SHP77 treated with DMSO at 0.1 percent for 48 hours (cell line): ENCODE measurements around the gene STRN.
"Not testable (repeated sequence)": the region's sequence is repeated elsewhere in the genome, so short reads cannot be mapped to it uniquely, and the experiment has no call there.

Experiments used
- DNase-seq: peaks from one replicate; lab custom pipeline; 2025; lab: John Stamatoyannopoulos, UW

The STRN gene

DNA sequence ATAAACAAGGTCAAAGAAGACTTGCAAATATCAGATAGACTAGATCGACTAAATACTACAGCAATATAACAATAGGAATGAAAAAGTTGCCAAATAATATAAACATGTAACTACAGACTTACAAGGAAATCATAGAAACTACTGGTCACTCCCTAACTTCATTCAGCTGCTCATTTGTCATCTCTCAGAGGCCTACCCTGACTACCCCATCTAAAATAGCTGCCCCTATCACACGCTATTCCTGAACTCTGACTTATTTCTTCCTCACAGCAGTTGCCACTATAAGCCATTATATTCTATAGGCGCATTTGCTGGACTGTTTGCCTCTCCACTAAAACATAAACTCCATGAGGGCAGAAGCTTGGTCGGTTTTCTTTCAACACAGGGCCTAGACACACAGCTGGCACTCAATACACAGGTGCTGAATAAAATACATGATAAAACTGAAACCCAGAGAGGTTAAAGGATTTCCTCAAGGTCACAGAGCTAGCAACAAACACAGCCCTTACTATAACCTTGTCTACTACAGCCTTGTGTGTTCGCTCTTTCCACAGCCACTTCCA, 1.8 kb downstream of the STRN start:
- no peak for DNase-seq

DNA sequence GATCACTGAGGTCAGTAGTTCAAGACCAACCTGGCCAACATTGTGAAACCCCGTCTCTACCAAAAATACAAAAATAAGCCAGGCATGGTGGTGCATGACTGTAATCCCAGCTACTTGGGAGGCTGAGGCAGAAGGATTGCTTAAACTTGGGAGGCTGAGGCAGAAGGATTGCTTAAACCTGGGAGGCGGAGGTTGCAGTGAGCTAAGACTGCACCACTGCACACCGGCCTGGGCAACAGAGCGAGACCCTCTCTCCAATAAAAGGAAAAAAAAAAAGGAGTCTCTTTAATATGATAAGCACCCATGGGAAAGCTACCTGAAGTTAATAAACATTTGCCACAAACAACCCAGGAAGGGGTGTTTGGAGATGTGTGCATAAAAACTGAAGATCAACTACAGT, 2.6 kb downstream of the STRN start:
- no peak for DNase-seq

DNA sequence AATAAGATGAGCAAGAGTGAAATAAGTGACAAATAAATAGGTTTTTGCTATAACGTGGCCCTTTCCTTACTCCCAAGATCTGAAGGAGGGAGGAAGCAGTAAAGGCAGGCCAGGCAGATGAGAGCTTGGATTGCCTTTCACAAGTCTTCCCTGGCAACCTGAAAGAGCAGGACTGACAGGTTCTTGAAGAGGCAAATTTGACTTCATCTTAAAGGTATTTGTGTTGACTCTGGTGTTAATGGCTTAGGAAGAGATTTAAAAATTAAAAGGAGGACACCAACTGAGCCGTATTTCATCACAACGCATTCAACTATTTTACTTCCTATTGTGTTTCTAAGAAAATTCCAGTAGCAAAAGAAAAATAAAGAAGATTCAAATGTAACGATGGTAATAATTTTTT, 3.2 kb downstream of the STRN start:
- DNase-seq, result no peak

DNA sequence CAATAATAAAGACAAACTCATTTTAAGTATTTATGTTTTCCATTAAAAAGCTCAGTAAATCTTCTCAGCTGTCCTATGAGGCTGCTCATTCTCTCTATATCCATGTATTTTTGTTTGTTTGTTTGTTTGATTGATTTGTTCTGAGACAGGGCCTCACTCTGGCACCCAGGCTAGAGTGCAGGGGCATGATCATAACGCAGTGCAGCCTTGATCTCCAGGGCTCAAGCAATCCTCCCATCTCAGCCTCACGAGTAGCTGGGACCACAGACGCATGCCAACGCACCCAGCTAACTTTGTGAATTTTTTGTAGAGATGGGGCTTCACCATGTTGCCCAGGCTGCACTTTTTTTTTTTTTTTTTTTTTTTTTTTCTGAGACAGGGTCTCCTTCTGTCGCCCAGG, 5.6 kb downstream of the STRN start:
- DNase-seq, result no peak

DNA sequence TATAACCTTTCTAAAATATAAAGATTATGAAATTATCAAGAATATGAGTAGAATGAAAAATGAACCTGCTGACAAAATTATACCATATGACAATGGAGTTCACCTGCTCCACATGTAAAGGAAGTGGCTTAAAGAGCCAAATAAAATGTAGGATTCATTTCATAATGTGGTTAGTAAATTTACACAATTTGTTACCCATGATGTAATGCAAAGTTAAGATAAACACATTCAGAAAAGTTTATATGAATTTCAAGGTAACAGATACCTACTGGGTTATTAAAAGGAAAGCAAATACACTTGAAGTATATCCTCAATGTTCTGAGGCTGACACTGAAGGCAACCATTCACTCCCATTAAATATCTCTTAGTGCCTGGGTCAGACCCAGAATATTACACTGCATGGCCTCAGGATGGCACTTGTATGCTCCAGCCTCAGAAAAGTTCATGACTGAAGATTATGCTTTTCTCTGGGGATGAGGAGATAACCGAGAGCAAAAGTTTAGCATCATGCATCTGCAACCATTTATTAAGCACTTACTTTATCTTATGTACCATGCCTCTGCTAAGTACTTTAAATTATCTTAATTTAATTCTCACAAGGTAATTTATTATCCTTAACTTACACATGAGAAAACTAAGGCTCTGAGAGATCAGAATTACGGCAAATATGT, 6.2 kb downstream of the STRN start:
- no peak for DNase-seq

DNA sequence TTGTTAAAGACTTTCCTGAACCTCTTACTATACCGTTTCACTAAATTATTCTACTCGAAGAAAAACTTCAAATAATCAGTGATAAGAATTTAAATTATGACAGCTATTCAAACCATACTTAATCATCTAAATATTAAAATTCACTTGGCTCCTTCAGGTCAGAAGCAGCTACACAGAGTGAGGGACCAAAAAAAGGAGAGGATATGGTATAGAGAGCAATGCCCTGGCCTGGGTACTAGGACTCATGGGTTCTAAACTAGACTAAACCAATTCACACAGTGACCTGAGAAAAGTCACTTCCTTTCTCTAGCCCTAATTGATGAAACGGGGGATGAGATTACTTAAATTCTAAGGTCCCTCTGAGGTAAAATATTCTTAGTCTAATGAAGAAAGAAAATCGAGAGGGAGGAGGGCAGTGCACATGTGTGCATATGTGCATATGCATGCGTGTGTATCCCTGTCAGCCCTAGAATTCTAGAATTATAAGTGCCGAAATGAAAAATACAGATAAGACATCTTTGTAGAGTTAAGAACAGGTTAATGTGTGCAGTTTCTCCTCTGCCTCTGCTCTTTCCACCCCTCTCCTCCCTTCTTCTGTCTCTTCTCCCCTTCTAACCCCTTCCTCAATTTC, 11.2 kb downstream of the STRN start:
- no peak for DNase-seq

DNA sequence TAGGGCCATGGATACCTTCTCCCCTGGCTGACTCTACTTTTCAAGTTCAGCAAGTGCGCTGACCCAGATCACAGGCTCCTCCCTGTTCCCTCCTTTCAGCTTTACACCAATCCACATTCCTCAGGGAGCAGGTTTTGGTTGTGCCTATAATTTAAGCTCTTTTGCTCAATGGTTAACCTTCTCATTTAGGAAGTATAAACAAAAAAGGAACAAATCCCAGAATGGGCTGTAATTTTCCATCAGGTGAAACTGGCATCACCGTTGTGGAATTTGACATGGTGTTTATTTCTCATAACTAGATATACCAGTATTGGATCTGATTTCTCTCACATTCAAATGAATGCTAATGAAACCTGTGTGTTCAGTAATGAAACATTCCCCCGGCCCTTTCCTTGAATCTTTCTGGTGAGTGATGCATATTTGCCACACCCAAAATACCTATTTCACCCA, 13.6 kb downstream of the STRN start:
- DNase-seq, result no peak

DNA sequence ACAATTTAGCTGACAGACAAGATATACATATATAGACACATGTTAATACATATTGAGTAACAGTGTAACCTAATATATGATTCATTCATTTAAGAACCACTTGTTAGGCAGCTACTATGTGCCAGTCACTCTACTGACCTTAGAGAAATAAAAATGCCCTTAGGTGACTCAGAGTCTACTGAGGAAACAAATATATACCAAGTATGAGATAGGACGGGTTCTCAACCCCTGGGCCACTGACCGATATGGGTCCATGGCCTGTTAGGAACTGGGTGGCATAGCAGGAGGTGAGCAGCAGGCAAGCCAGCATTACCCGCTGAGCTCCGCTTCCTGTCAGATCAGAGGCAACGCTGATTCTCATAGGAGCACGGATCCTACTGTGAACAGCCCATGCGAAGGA, 14.8 kb downstream of the STRN start:
- no peak for DNase-seq

DNA sequence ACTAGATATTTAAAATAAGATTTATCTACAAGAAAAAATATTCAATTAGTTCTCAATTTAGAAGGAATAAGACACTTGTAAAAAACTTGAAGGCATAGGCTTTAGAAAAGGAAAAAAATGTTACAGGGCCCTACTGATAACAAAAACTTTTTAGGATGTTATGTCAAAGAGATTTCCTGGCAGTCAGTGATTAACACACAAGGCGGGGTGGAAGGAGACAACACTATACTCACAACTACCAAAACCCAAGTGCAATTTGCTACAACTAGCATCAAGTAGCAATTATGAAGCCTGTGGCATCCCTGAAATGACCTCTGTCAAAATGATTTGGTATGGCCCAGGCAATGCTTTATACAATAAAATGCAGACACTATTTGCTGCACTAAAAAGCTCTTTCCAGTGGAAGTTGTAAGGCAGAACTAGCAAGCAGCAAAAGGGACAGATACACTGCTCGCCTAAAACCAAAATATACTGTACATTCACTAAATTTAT, 15.3 kb downstream of the STRN start:
- DNase-seq, result no peak

DNA sequence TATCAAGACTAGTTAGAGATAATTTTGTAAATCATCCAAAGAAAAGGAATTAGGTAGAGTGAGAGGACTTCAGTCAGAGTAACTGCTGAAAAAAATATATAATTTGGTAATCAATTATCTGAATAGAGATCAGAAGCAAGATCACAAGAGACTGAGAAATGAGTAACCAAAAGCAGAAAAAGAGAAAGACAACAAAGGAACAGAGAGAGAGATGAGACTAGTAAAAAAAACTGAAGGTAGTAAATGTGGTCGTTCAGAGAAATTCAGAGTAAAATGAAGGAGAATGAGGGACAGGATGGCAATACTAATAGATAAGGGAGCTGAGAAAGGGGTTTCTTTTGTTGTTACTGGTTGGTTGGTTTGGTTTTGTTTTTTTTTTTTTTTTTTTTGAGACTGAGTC, 16.5 kb downstream of the STRN start:
- no peak for DNase-seq

DNA sequence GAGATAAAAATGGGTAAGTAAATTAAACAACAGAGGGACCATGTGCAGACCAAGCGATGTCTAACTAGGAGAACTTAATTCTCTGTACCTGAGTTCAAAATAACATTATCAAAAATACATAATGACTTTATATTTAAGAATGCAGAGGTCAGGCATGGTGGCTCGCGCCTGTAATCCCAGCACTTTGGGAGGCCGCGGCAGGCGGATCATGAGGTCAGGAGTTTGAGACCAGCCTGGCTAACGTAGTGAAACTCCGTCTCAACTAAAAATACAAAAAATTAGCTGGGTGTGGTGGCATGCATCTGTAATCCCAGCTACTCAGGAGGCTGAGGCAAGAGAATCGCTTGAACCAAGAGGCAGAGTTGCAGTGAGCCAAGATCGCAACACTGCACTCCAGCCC, 21.1 kb downstream of the STRN start:
- DNase-seq, result not testable (repeated sequence)

DNA sequence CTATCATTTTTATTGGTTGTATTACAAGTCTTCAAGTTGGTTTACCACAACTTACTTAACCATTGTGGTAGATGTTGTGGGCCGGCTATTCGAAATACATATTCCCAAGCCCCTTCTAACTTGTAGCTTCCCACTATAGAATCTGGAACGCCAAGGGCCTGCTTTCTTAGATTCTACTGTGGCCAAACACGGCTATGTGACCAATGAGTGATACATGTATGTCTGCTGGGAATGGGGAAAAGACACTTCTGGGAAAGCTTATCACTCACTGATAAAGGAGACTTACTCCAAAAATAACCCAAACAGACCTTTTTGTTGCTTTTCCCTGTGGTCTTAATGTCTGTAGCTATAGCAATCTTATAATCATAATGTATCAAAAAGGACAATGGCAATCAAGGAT, 24.5 kb downstream of the STRN start:
- no peak for DNase-seq

DNA sequence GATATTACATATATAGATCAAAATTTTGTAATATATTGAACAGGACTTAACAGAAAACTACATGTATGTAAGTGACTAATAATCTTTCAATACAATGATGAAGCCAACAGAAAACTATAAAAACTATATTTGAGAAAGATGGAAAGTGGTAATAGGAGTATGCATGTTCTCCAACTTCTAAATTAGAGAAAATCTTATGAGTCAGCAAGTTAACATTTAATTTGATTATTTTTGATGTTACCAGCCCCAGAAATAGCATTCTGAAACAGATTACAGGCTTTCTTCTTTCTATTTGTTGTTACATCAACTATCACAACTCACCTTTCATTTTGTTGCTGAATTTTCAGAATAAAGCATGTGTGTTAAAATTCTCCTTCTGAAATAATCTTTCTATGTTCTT, 29.8 kb downstream of the STRN start:
- DNase-seq, result not testable (repeated sequence)

DNA sequence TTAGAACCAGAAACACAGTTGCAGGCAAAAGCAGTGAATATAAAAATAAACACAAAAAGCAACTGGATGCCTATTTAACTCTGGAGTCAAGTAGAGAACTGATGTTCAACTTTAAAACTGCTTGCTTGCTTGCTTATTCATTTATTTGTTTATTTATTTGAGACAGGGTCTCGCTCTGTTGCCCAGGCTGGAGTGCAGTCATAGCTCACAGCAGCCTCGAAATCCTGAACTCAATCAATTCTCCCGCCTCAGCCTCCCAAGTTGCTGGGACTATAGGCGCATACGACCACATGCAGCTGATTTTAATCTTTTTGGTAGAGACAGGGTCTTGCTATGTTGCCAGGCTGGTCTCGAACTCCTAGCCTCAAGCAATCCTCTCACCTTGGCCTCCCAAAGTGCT, 34.6 kb downstream of the STRN start:
- not testable (repeated sequence) for DNase-seq

DNA sequence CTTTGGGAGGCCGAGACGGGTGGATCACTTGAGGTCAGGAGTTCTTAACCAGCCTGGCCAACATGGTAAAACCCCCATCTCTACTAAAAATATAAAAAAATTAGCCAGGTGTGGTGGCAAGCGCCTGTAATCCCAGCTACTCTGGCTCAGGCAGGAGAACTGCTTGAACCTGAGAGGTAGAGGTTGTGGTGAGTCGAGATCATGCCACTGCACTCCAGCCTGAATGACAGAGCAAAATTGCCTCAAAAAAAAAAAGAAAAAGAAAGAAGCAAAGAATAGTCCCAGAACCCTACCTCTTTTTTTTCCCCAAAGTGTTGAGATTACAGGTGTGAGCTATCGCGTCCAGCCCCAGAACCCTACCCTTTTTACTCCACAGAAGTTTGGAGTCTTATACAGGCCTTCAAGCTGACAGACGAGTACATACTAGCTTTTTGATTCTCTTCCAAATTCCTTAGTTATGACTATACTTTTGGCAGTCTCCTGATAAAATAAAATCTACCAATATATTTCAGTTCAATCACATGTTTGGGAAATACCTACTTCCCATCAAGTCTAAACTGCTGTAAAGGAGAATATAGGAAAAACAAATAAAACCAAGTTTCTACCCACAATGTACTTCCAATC, 35.4 kb downstream of the STRN start:
- DNase-seq, result not testable (repeated sequence)

DNA sequence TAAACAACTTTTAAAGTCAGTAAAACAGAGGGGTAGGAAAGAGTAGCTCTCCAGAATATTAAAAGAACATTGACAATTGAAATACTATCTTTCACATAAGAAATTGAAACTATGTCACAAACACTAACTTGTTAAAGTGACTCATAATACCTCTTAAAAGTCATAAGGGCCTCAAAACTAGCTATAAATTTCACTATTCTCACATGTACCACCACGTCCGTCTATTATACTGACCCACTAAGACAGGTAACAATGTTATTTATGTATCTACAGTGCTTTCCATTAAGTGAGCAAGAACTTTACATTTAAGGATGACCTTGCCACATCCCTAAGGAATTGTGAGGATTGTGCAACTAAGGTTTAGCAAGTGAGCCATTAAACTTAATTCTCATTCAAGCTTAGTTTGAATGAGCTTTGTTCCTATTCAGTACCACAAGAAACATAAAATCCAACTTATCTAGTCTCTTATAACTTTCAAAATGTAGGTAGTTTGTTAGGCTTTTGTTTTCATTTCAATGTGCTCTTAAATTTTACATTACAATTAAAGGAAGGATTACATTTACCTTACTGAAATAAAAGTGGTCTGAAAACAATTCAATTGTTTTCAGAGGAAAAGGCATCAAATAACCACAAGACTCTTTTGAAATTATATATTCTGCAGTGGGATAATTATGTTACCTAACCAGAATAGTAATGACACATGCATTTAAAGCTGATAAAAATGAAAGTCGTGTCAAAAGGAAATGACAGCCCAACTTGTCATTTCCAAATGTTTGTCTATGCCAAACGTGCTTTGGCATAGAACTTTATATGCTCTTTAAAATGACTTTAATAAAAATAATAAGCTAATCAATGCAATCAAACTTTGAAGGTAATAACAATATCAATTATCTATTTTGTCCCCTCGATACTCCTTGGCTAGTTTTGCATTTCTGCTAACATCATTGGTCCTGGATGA, 39.9 kb downstream of the STRN start:
- not testable (repeated sequence) for DNase-seq

DNA sequence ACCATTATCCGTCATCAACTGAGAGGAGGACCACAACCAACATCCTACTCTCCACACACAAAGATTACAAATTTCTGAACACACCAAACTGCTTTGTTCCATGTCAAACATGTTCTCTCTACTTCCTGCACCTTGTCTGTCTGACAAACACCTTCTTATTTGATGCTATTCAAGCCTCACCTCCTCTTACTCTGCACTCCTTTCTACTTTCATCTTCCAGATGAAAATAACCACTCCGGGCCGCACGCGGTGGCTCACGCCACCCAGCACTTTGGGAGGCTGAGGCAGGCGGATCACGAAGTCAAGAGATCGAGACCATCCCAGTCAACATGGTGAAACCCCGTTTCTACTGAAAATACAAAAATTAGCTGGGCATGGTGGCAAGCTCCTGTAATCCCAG, 43.7 kb downstream of the STRN start:
- not testable (repeated sequence) for DNase-seq

DNA sequence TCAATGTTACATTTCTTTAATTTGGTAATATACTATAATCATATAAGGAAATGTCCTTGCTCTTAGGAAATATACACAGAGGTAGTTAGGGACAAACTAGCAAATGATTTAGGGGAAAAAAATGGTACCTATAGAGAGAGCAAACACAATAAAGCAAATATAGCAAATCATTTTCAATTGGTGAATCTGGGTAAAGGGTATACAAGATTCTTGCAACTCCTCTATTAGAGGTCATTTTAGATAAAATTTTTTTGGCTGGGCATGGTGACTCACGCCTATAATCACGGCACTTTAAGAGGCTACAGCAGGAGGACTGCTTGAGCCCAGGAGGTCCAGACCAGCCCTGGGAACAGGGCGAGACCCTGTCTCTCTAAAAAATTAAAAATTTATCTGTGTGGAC, 44.4 kb downstream of the STRN start:
- no peak for DNase-seq

DNA sequence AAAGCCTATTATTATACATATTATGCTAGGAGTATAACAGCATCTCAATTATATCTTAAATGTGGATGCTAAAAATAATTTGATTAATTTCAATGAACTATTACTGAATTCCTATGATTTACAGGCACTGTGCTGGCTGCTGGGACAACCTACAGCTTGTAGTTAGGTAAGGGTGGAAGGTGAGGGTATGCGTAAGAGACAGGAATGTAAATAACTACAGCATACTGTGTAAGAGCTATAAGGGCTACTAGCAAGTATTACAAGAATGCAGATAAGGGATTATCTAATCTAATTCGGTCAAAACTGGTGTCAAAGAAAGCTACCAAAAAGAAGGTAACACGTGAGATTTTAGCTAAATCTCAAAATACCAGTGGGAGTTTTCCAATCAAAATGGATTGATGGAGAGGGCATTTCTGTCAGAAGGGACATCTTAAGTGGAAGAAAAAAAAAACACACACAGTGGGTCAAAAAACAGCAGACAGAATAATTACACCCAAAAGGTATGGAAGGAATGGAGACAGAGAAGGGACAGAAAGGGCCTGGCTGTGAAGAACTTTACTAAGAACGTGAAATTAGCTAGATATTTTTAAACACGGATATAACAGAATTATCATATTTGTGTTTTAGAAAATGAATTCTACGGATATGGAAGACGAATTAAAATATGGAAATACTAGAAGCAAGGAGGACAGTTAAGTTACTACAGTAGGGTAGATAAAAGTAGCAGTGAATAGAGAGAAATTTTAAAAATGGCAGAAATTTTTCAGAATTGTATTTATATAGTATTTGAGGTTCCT, 47.1 kb downstream of the STRN start:
- no peak for DNase-seq

DNA sequence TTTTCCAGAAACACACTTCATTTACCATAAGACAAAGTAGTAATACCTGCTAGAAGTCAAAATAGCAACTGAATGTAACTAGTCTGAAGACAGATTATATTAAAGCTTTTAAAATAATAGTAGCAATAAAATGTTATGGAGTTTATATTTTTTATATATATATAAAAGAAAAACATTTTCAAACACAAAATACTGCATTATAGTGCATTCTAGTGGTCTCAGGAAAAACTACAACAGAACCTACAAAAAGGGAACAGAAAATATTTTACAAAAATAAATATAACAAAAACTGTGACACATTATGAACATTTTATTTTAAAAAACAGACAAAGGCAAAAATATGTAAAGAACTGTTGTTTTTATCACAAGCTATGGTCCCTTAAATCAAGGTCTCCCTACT, 48.0 kb downstream of the STRN start:
- DNase-seq, result no peak

DNA sequence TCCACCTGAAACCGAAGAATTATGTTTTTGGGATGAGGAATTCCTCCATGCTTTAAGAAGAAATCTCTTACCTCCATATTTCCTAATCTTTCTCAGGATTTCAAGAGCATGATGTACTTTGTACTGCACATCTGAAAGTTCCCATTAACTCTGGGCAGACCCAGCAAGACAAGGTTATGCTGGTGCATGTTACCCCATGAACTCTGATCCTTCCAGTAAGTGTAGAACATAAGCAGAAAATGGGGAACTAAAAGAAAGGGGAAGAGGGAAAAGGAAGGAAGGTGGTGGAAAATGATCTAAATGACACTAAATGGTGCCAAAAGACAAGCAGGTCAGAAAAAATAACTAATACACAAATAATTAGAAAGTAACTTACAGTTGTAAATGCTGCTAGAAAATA, 50.7 kb downstream of the STRN start:
- no peak for DNase-seq
